Stimulated activated CD8-positive, alpha-beta memory T cell treated with anti-CD3 and anti-CD28 coated beads, Interleukin-7, amount 100 ng/mL, for 24 hours (primary cell): Measurements from ENCODE around the gene LHFPL4.
"Not testable (repeated sequence)": the region's sequence is repeated elsewhere in the genome, so short reads cannot be mapped to it uniquely, and the experiment has no call there.

Experiments used
- DNase-seq: peaks from one replicate; pipeline ENCODE4 v3.0.0-alpha.2; 2020; ENCODE audit warnings: low read depth

LHFPL4 gene

GRCh38 chr3:9536212-9536611 is 17.4 kb downstream of the LHFPL4 start:
- no peak for DNase-seq

- DNase-seq: no peak
Observed at GRCh38 chr3:9534429-9534828, 19.2 kb downstream of the LHFPL4 start.

- DNase-seq: no peak
Observed at GRCh38 chr3:9525078-9525477, 28.5 kb downstream of the LHFPL4 start.

GRCh38 chr3:9514956-9515355 is 38.7 kb downstream of the LHFPL4 start:
- DNase-seq: no peak

GRCh38 chr3:9514306-9514705 is 39.3 kb downstream of the LHFPL4 start:
- DNase-seq: no peak

- DNase-seq: no peak
Observed at GRCh38 chr3:9512456-9513045, 41.1 kb downstream of the LHFPL4 start.

GRCh38 chr3:9508781-9509180 is 44.8 kb downstream of the LHFPL4 start:
- DNase-seq: no peak

GRCh38 chr3:9507586-9508578 is 45.7 kb downstream of the LHFPL4 start:
- DNase-seq: no peak

GRCh38 chr3:9503283-9503682 is 50.3 kb downstream of the LHFPL4 start:
- DNase-seq: peak; percentile 58

GRCh38 chr3:9501226-9501625 is 52.4 kb downstream of the LHFPL4 start:
- DNase-seq: no peak

- DNase-seq: peak; percentile 47
Observed at GRCh38 chr3:9500108-9501050, 53.2 kb downstream of the LHFPL4 start.

GRCh38 chr3:9499455-9500107 is 54.0 kb downstream of the LHFPL4 start:
- DNase-seq: no peak

- no peak for DNase-seq
Observed at GRCh38 chr3:9498781-9499180, 54.8 kb downstream of the LHFPL4 start.

GRCh38 chr3:9497821-9498565 is 55.6 kb downstream of the LHFPL4 start:
- no peak for DNase-seq

GRCh38 chr3:9496893-9497292 is 56.7 kb downstream of the LHFPL4 start:
- no peak for DNase-seq

- not testable (repeated sequence) for DNase-seq
Observed at GRCh38 chr3:9494036-9494435, 59.6 kb downstream of the LHFPL4 start.

GRCh38 chr3:9491506-9491905 is 62.1 kb downstream of the LHFPL4 start:
- DNase-seq: no peak

GRCh38 chr3:9485248-9485647 is 68.4 kb downstream of the LHFPL4 start:
- no peak for DNase-seq

- no peak for DNase-seq
Observed at GRCh38 chr3:9480265-9480664, 73.4 kb downstream of the LHFPL4 start.

- no peak for DNase-seq
Observed at GRCh38 chr3:9476935-9477334, 76.7 kb downstream of the LHFPL4 start.

GRCh38 chr3:9474482-9474881 is 79.1 kb downstream of the LHFPL4 start:
- no peak for DNase-seq
